Heart left ventricle (tissue), 16 donors: Measurements from ENCODE around the gene RYR3. TPM values are rescaled to one million over a fixed set of nuclear protein-coding genes. Genes with fewer than 3 reads are reported as not detected.
A peak's percentile ranks its signal among the peaks of the same experiment; 100 is the strongest.

Experiments used
- ATAC-seq, 4 donors: fragments of 200-7000 bp; cut with Tn5 transposase; one replicate each; pipeline ENCODE4 v1.9.1; 2020 to 2022; ENCODE audit warnings: moderate library complexity in 4 of 4, mild to moderate bottlenecking in 3 of 4, moderate number of reproducible peaks in 1 of 4
- DNase-seq, 5 donors: peaks; one replicate each; pipeline ENCODE4 v3.0.0-alpha.2; 2020
- H3K27ac ChIP-seq, 12 donors: fragments of 200-600 bp; sonication (generic) in 4 of 12; one replicate each; pipeline versions ENCODE4 v1.5.0 to v1.8.0; 2016 to 2022; ENCODE audit warnings: mild to moderate bottlenecking in 2 of 12
- H3K27me3 ChIP-seq, 9 donors: fragments of 200-600 bp; sonication (generic) in 2 of 9; one replicate each; pipeline versions ENCODE4 v1.5.1 to v1.8.0; 2016 to 2022; ENCODE audit warnings: mild to moderate bottlenecking in 3 of 9
- H3K36me3 ChIP-seq, 9 donors: fragments of 200-600 bp; sonication (generic) in 2 of 9; one replicate each; pipeline versions ENCODE4 v1.5.0 to v1.8.0; 2018 to 2022; ENCODE audit warnings: mild to moderate bottlenecking in 2 of 9
- H3K4me1 ChIP-seq, 12 donors: fragments of 200-600 bp; sonication (generic) in 4 of 12; one replicate each; pipeline versions ENCODE4 v1.5.0 to v1.8.0; 2016 to 2022; ENCODE audit warnings: mild to moderate bottlenecking in 3 of 12
- H3K4me3 ChIP-seq, 12 donors: fragments of 200-600 bp; sonication (generic) in 4 of 12; one replicate each; pipeline versions ENCODE4 v1.5.0 to v1.8.0; 2017 to 2022; ENCODE audit warnings: mild to moderate bottlenecking in 9 of 12, moderate library complexity in 4 of 12
- H3K9me3 ChIP-seq, 12 donors: fragments of 200-600 bp; sonication (generic) in 4 of 12; one replicate each; pipeline versions ENCODE4 v1.5.0 to v1.8.0; 2016 to 2022; ENCODE audit warnings: mild to moderate bottlenecking in 1 of 12
- CTCF ChIP-seq, 12 donors: fragments of 200-600 bp; sonication (generic) in 4 of 12; IDR thresholded peaks; one replicate each; pipeline versions ENCODE4 v1.5.0 to v1.8.0; 2018 to 2022; ENCODE audit warnings: antibody characterized with exemption in 12 of 12, mild to moderate bottlenecking in 5 of 12
- POLR2A ChIP-seq, 2 donors: fragments of 450-650 bp; IDR thresholded peaks; one replicate each; pipeline ENCODE4 v1.6.1; 2017; ENCODE audit warnings: antibody characterized with exemption in 2 of 2, mild to moderate bottlenecking in 2 of 2, moderate library complexity in 2 of 2
- WGBS, 4 donors: extraction: QIAGEN DNeasy Blood & Tissue Kit in 2 of 4; methylation state at CpG; one replicate each; pipeline versions ENCODE4 v1.1.5 to v1.1.7; 2013 to 2018; 5-methylcytosine and 5-hydroxymethylcytosine counted together
- intact Hi-C, 10 donors: fragments of 100-400 bp; cut with DNase I; formaldehyde crosslinking; loops; one replicate each; pipeline versions ENCODE4 v1.11.1 to v1.14.2; 2022
- polyA plus RNA-seq, 2 donors: library from polyadenylated mRNA; stranded (reverse); fragments of 200-250 nt; gene quantifications; one replicate each; pipeline ENCODE4 v1.2.3, GENCODE V29; 2013
- total RNA-seq, 9 donors: library from RNA; depleted of rRNA in 2 of 9; stranded (reverse); fragments of >200 nt in 2 of 9; fragmentation: NEBNext Ultra II Directional in 3 of 9; extraction: Animal tissue kit (Norgen Biotek cat#: 25700) in 3 of 9; gene quantifications; one replicate each; pipeline versions ENCODE4 v1.1.0 to v1.2.4, GENCODE V29; 2016 to 2023
- donor health status: ischemic (EF 13 %, LVEDD 7.1; RV severe dilation, severe dysfunction).
- donor health status: healthy with polysubstance abuse.
- donor health status: DM: no; HTN: yes; CAD: no.
- donor health status: DM: no; HTN: no; CAD: no.
- donor health status: ischemic (EF 25% LVEDD 6.9; RV normal size, moderate dysfunction).
- donor health status: ischemic (EF 25% LVEDD 5.7; RV mildly dilated, moderate dysfunction).
- donor health status: healthy.
- donor health status: DM: yes; HTN: yes; CAD: no.
- donor health status: ischemic (EF 35%, LVEDD 5.7; RV mildly dilated, moderate dysfunction).
- donor health status: nonischemic (EF 11% LVEDD 7.7; RV severe dilation, severe dysfunction).
- donor health status: DM: yes; HTN: yes; CAD: no.
- donor health status: PGD.
- donor health status: ischemic (EF 29% LVEDD 5.4; RV normal size, mild dysfunction).
- donor health status: nonischemic (EF 23%, LVEDD 6.1; RV moderate dilation, normal function).

Gene RYR3
- total and polyA plus RNA-seq, 11 donors, result 0.01 to 0.35 (median 0.23) TPM; not detected in 2

GRCh38 chr15:33344530-33344929 is 33.8 kb downstream of the RYR3 start:
- no peaks in the 10 kb centered on the region for H3K27me3 ChIP-seq
- TF ChIP-seq POLR2A (IDR thresholded peaks at IDR 0.05) (no peak), CTCF (IDR thresholded peaks at IDR 0.05) (no peak)
- no peaks in the 10 kb centered on the region for H3K36me3 ChIP-seq
- no peak overlapping the region for H3K27ac ChIP-seq
- DNase-seq, result no peak
- peaks cover 0 to 9% (median 3%) of the 10 kb centered on the region in 12 donors for H3K9me3 ChIP-seq
- WGBS, 4 donors, result 67 to 88% (median 74%) methylated on average over 1 of the region's 1 CpG
- H3K4me1 ChIP-seq, result no peaks in the 10 kb centered on the region
- intact Hi-C loops, result no loop called here
- ATAC-seq, result no peak
- H3K4me3 ChIP-seq, result no peak overlapping the region

GRCh38 chr15:33354411-33354810 is 43.6 kb downstream of the RYR3 start:
- no peak for ATAC-seq

GRCh38 chr15:33357845-33358244 is 47.1 kb downstream of the RYR3 start:
- ATAC-seq, result no peak
- 64 to 75% (median 71%) methylated on average over 4 of the region's 4 CpGs for WGBS, 4 donors
- no peak overlapping the region for H3K27ac ChIP-seq
- H3K4me1 ChIP-seq, result no peaks in the 10 kb centered on the region
- intact Hi-C loops, result no loop called here
- no peak for DNase-seq
- no peaks in the 10 kb centered on the region for H3K36me3 ChIP-seq
- no peak for TF ChIP-seq CTCF (IDR thresholded peaks at IDR 0.05)
- no peak for TF ChIP-seq POLR2A (IDR thresholded peaks at IDR 0.05)
- no peaks in the 10 kb centered on the region for H3K9me3 ChIP-seq
- no peaks in the 10 kb centered on the region for H3K27me3 ChIP-seq
- no peak overlapping the region for H3K4me3 ChIP-seq

More at GRCh38 chr15:33354411-33354810, 43.6 kb downstream of the RYR3 start:
- Histone ChIP-seq H3K9me3 (no peaks in the 10 kb centered on the region), H3K27me3 (no peaks in the 10 kb centered on the region), H3K4me3 (no peak overlapping the region), H3K36me3 (no peaks in the 10 kb centered on the region), H3K27ac (no peak overlapping the region), H3K4me1 (no peaks in the 10 kb centered on the region)
- whole genome bisulfite sequencing, 4 donors, result 36 to 90% (median 77%) methylated on average over 1 of the region's 1 CpG
- TF ChIP-seq CTCF (IDR thresholded peaks at IDR 0.05) (no peak), POLR2A (IDR thresholded peaks at IDR 0.05) (no peak)
- no peak for DNase-seq
- intact Hi-C loops, result no loop called here

GRCh38 chr15:33358306-33358705 is 47.5 kb downstream of the RYR3 start:
- DNase-seq, result no peak
- no peaks in the 10 kb centered on the region for H3K27me3 ChIP-seq
- H3K36me3 ChIP-seq, result no peaks in the 10 kb centered on the region
- intact Hi-C loops, result no loop called here
- no peak overlapping the region for H3K27ac ChIP-seq
- H3K4me3 ChIP-seq, result no peak overlapping the region
- ATAC-seq, result peak in 1 of 4 donors; percentile 61
- no peaks in the 10 kb centered on the region for H3K9me3 ChIP-seq
- TF ChIP-seq CTCF (IDR thresholded peaks at IDR 0.05), result no peak
- no peak for TF ChIP-seq POLR2A (IDR thresholded peaks at IDR 0.05)
- WGBS, 4 donors, result 43 to 57% (median 54%) methylated on average over 2 of the region's 2 CpGs
- H3K4me1 ChIP-seq, result no peaks in the 10 kb centered on the region
